ENCODE results near the gene KANK3.

KANK3 gene

GRCh38 chr19:8333767-8334457, 9.2 kb downstream of the KANK3 start:
- Histone ChIP-seq H3K9me3 (ENCODE audit: control extremely low read depth in 1 of 5, control insufficient read depth in 4 of 5, insufficient read depth in 2 of 5, low read depth in 1 of 5, low read length in 4 of 5) (no peaks in the 10 kb centered on the region), H3K27me3 (replicated peaks in 2 of 5; ENCODE audit: control insufficient read depth in 4 of 5, insufficient read depth in 5 of 5, low read length in 4 of 5) (peaks cover 0 to 69% (median 35%) of the 10 kb centered on the region in 5 experiments), H3K4me1 (ENCODE audit: control extremely low read depth in 1 of 4, control insufficient read depth in 4 of 4, insufficient read depth in 4 of 4, low read length in 3 of 4) (peaks cover 0 to 26% (median 15%) of the 10 kb centered on the region in 4 experiments), H3K4me3 (ENCODE audit: control insufficient read depth in 1 of 7, extremely low read depth in 1 of 7, insufficient read depth in 4 of 7, low read depth in 2 of 7, low read length in 6 of 7) (no peak overlapping the region), H3K27ac (ENCODE audit: insufficient read depth in 1 of 2, low read depth in 1 of 2, low read length in 2 of 2, poor library complexity in 1 of 2, severe bottlenecking in 2 of 2) (no peak overlapping the region), H3K36me3 (ENCODE audit: control insufficient read depth in 4 of 4, insufficient read depth in 4 of 4, low read length in 3 of 4) (no peaks in the 10 kb centered on the region)
- CTCF ChIA-PET = interaction anchor here (0.6 to 2.6 kb wide), 3 partner anchors 17 to 56 kb away, joined by 3 to 15 read pairs (median 3); no protein-coding TSS in a partner anchor
- 26% methylated on average over 43 of the region's 48 CpGs for WGBS (ENCODE audit: insufficient coverage)
- DNase-seq = no peak
- POLR2A ChIA-PET = interaction anchor here (1.2 kb wide), 1 partner anchor 14 kb away, joined by 4 read pairs; the partner anchor contains the start of gene NDUFA7

- Histone ChIP-seq H3K27ac (ENCODE audit: insufficient read depth in 1 of 2, low read depth in 1 of 2, low read length in 2 of 2, poor library complexity in 1 of 2, severe bottlenecking in 2 of 2) (no peak overlapping the region), H3K4me1 (ENCODE audit: control extremely low read depth in 1 of 4, control insufficient read depth in 4 of 4, insufficient read depth in 4 of 4, low read length in 3 of 4) (peaks cover 0 to 26% (median 15%) of the 10 kb centered on the region in 4 experiments), H3K9me3 (ENCODE audit: control extremely low read depth in 1 of 5, control insufficient read depth in 4 of 5, insufficient read depth in 2 of 5, low read depth in 1 of 5, low read length in 4 of 5) (no peaks in the 10 kb centered on the region), H3K4me3 (ENCODE audit: control insufficient read depth in 1 of 7, extremely low read depth in 1 of 7, insufficient read depth in 4 of 7, low read depth in 2 of 7, low read length in 6 of 7) (no peak overlapping the region), H3K36me3 (ENCODE audit: control insufficient read depth in 4 of 4, insufficient read depth in 4 of 4, low read length in 3 of 4) (no peaks in the 10 kb centered on the region), H3K27me3 (replicated peaks in 2 of 5; ENCODE audit: control insufficient read depth in 4 of 5, insufficient read depth in 5 of 5, low read length in 4 of 5) (peaks cover 0 to 66% (median 32%) of the 10 kb centered on the region in 5 experiments)
- POLR2A ChIA-PET = interaction anchor here (1.2 kb wide), 1 partner anchor 13 kb away, joined by 4 read pairs; the partner anchor contains the start of gene NDUFA7
- DNase-seq = no peak
- CTCF ChIA-PET = interaction anchor here (1.1 to 2.6 kb wide), 2 partner anchors 17 to 21 kb away, joined by 3 to 15 read pairs; no protein-coding TSS in a partner anchor
- WGBS (ENCODE audit: insufficient coverage) = 27% methylated on average over 47 of the region's 52 CpGs
Measured at GRCh38 chr19:8332976-8333766, 9.9 kb downstream of the KANK3 start.

GRCh38 chr19:8331263-8331845, 11.7 kb downstream of the KANK3 start:
- 83% methylated on average over 7 of the region's 8 CpGs for WGBS (ENCODE audit: insufficient coverage)
- Histone ChIP-seq H3K27me3 (replicated peaks in 2 of 5; ENCODE audit: control insufficient read depth in 4 of 5, insufficient read depth in 5 of 5, low read length in 4 of 5) (peaks cover 0 to 61% (median 25%) of the 10 kb centered on the region in 5 experiments), H3K4me1 (ENCODE audit: control extremely low read depth in 1 of 4, control insufficient read depth in 4 of 4, insufficient read depth in 4 of 4, low read length in 3 of 4) (peaks cover 0 to 22% (median 14%) of the 10 kb centered on the region in 4 experiments), H3K4me3 (ENCODE audit: control insufficient read depth in 1 of 7, extremely low read depth in 1 of 7, insufficient read depth in 4 of 7, low read depth in 2 of 7, low read length in 6 of 7) (no peak overlapping the region), H3K27ac (ENCODE audit: insufficient read depth in 1 of 2, low read depth in 1 of 2, low read length in 2 of 2, poor library complexity in 1 of 2, severe bottlenecking in 2 of 2) (no peak overlapping the region), H3K9me3 (ENCODE audit: control extremely low read depth in 1 of 5, control insufficient read depth in 4 of 5, insufficient read depth in 2 of 5, low read depth in 1 of 5, low read length in 4 of 5) (peaks cover 0 to 4% (median 3%) of the 10 kb centered on the region in 5 experiments), H3K36me3 (ENCODE audit: control insufficient read depth in 4 of 4, insufficient read depth in 4 of 4, low read length in 3 of 4) (no peaks in the 10 kb centered on the region)
- ChIA-PET POLR2A (no interaction called here), CTCF (interaction anchor here (1.1 to 1.4 kb wide), 2 partner anchors 10 to 13 kb away, joined by 3 to 5 read pairs; no protein-coding TSS in a partner anchor)
- no peak for DNase-seq

GRCh38 chr19:8329996-8330395, 13.1 kb downstream of the KANK3 start:
- H3K27me3 ChIP-seq (replicated peaks in 2 of 5; ENCODE audit: control insufficient read depth in 4 of 5, insufficient read depth in 5 of 5, low read length in 4 of 5) = peaks cover 0 to 48% (median 17%) of the 10 kb centered on the region in 5 experiments
- ChIA-PET POLR2A (interaction anchor here (0.6 kb wide), 1 partner anchor 19 kb away, joined by 3 read pairs; no protein-coding TSS in a partner anchor), CTCF (interaction anchor here (1.3 kb wide), 1 partner anchor 10 kb away, joined by 3 read pairs; no protein-coding TSS in a partner anchor)
- H3K4me1 ChIP-seq (ENCODE audit: control extremely low read depth in 1 of 4, control insufficient read depth in 4 of 4, insufficient read depth in 4 of 4, low read length in 3 of 4) = peaks cover 0 to 12% (median 5%) of the 10 kb centered on the region in 4 experiments
- DNase-seq = no peak
- peaks cover 0 to 4% (median 3%) of the 10 kb centered on the region in 5 experiments for H3K9me3 ChIP-seq (ENCODE audit: control extremely low read depth in 1 of 5, control insufficient read depth in 4 of 5, insufficient read depth in 2 of 5, low read depth in 1 of 5, low read length in 4 of 5)
- no peak overlapping the region for H3K4me3 ChIP-seq (ENCODE audit: control insufficient read depth in 1 of 7, extremely low read depth in 1 of 7, insufficient read depth in 4 of 7, low read depth in 2 of 7, low read length in 6 of 7)
- H3K36me3 ChIP-seq (ENCODE audit: control insufficient read depth in 4 of 4, insufficient read depth in 4 of 4, low read length in 3 of 4) = no peaks in the 10 kb centered on the region
- WGBS (ENCODE audit: insufficient coverage) = 69% methylated on average over 2 of the region's 3 CpGs
- H3K27ac ChIP-seq (ENCODE audit: insufficient read depth in 1 of 2, low read depth in 1 of 2, low read length in 2 of 2, poor library complexity in 1 of 2, severe bottlenecking in 2 of 2) = no peak overlapping the region

GRCh38 chr19:8325454-8325853, 17.6 kb downstream of the KANK3 start:
- POLR2A ChIA-PET = no interaction called here
- no peak overlapping the region for H3K4me3 ChIP-seq (ENCODE audit: control insufficient read depth in 1 of 7, extremely low read depth in 1 of 7, insufficient read depth in 4 of 7, low read depth in 2 of 7, low read length in 6 of 7)
- H3K9me3 ChIP-seq (ENCODE audit: control extremely low read depth in 1 of 5, control insufficient read depth in 4 of 5, insufficient read depth in 2 of 5, low read depth in 1 of 5, low read length in 4 of 5) = peaks cover 0 to 4% (median 3%) of the 10 kb centered on the region in 5 experiments
- peaks cover 2 to 32% (median 25%) of the 10 kb centered on the region in 4 experiments for H3K4me1 ChIP-seq (ENCODE audit: control extremely low read depth in 1 of 4, control insufficient read depth in 4 of 4, insufficient read depth in 4 of 4, low read length in 3 of 4)
- peaks cover 0 to 14% (median 5%) of the 10 kb centered on the region in 5 experiments for H3K27me3 ChIP-seq (replicated peaks in 2 of 5; ENCODE audit: control insufficient read depth in 4 of 5, insufficient read depth in 5 of 5, low read length in 4 of 5)
- H3K36me3 ChIP-seq (ENCODE audit: control insufficient read depth in 4 of 4, insufficient read depth in 4 of 4, low read length in 3 of 4) = peaks cover 0 to 16% (median 7%) of the 10 kb centered on the region in 4 experiments
- no peak overlapping the region for H3K27ac ChIP-seq (ENCODE audit: insufficient read depth in 1 of 2, low read depth in 1 of 2, low read length in 2 of 2, poor library complexity in 1 of 2, severe bottlenecking in 2 of 2)
- CTCF ChIA-PET = interaction anchor here (1.4 to 1.8 kb wide), 2 partner anchors 10 to 28 kb away, joined by 5 read pairs; no protein-coding TSS in a partner anchor
- no peak for DNase-seq
- WGBS (ENCODE audit: insufficient coverage) = 100% methylated on average over 2 of the region's 3 CpGs

- Histone ChIP-seq H3K27ac (ENCODE audit: insufficient read depth in 1 of 2, low read depth in 1 of 2, low read length in 2 of 2, poor library complexity in 1 of 2, severe bottlenecking in 2 of 2) (no peak overlapping the region), H3K9me3 (ENCODE audit: control extremely low read depth in 1 of 5, control insufficient read depth in 4 of 5, insufficient read depth in 2 of 5, low read depth in 1 of 5, low read length in 4 of 5) (peaks cover 0 to 4% (median 3%) of the 10 kb centered on the region in 5 experiments), H3K36me3 (ENCODE audit: control insufficient read depth in 4 of 4, insufficient read depth in 4 of 4, low read length in 3 of 4) (peaks cover 0 to 16% (median 7%) of the 10 kb centered on the region in 4 experiments), H3K27me3 (replicated peaks in 2 of 5; ENCODE audit: control insufficient read depth in 4 of 5, insufficient read depth in 5 of 5, low read length in 4 of 5) (peaks cover 0 to 14% (median 5%) of the 10 kb centered on the region in 5 experiments), H3K4me1 (ENCODE audit: control extremely low read depth in 1 of 4, control insufficient read depth in 4 of 4, insufficient read depth in 4 of 4, low read length in 3 of 4) (peaks cover 5 to 42% (median 33%) of the 10 kb centered on the region in 4 experiments), H3K4me3 (ENCODE audit: control insufficient read depth in 1 of 7, extremely low read depth in 1 of 7, insufficient read depth in 4 of 7, low read depth in 2 of 7, low read length in 6 of 7) (no peak overlapping the region)
- ChIA-PET CTCF (interaction anchor here (0.9 to 1.6 kb wide), 5 partner anchors 11 to 57 kb away, joined by 4 to 8 read pairs (median 5); no protein-coding TSS in a partner anchor), POLR2A (interaction anchor here (0.5 kb wide), 1 partner anchor 366 kb away, joined by 3 read pairs; no protein-coding TSS in a partner anchor)
- WGBS (ENCODE audit: insufficient coverage) = 86% methylated on average over 15 of the region's 17 CpGs
- DNase-seq = no peak
Measured at GRCh38 chr19:8324186-8325050, 18.6 kb downstream of the KANK3 start.
